Adrenal gland (tissue), 12 donors: Measurements from ENCODE around the gene CNTNAP2. TPM values are rescaled to one million over a fixed set of nuclear protein-coding genes. Genes with fewer than 3 reads are reported as not detected.
A peak's percentile ranks its signal among the peaks of the same experiment; 100 is the strongest.
"Not testable (repeated sequence)": the region's sequence is repeated elsewhere in the genome, so short reads cannot be mapped to it uniquely, and the experiment has no call there.

ENCODE experiments used
- DNase-seq, 7 donors: peaks; one replicate each; pipeline ENCODE4 v3.0.0-alpha.2; 2019 to 2020
- H3K27ac ChIP-seq, 5 donors: fragments of 200-600 bp; sonication (generic) in 4 of 5; 1 replicate in 3 of 5; 2 replicates in 2 of 5; pipeline versions ENCODE4 v1.5.1 to v1.8.0; 2016 to 2020; ENCODE audit warnings: mild to moderate bottlenecking in 1 of 5
- H3K27me3 ChIP-seq: fragments of 200-600 bp; 2 replicates; pipeline ENCODE4 v1.8.0; 2021
- H3K36me3 ChIP-seq, 2 donors: fragments of 200-600 bp; replicated peaks in 1 of 2; 1 replicate in 1 of 2; 2 replicates in 1 of 2; pipeline versions ENCODE4 v1.5.1 to v1.8.0; 2018 to 2022
- H3K4me1 ChIP-seq, 2 donors: fragments of 200-600 bp; replicated peaks in 1 of 2; 1 replicate in 1 of 2; 2 replicates in 1 of 2; pipeline versions ENCODE4 v1.5.1 to v1.8.0; 2018 to 2021
- H3K4me3 ChIP-seq, 4 donors: fragments of 200-600 bp; sonication (generic) in 3 of 4; one replicate each; pipeline ENCODE4 v1.5.1; 2016 to 2018
- H3K9me3 ChIP-seq, 3 donors: fragments of 200-600 bp; sonication (generic) in 1 of 3; replicated peaks in 1 of 3; 1 replicate in 2 of 3; 2 replicates in 1 of 3; pipeline versions ENCODE4 v1.5.1 to v1.8.0; 2016 to 2021
- CTCF ChIP-seq, 6 experiments: fragments of 450-650 bp in 4 of 6; fragments of 200-600 bp in 2 of 6; sonication (generic) in 1 of 6; IDR thresholded peaks; 1 replicate in 5 of 6; 2 replicates in 1 of 6; pipeline versions ENCODE4 v1.5.1 to v1.8.0; 2016 to 2021; ENCODE audit warnings: antibody characterized with exemption in 6 of 6, mild to moderate bottlenecking in 2 of 6, moderate library complexity in 1 of 6
- POLR2A ChIP-seq, 2 donors: fragments of 450-650 bp; IDR thresholded peaks; one replicate each; pipeline ENCODE4 v1.6.1; 2017; ENCODE audit warnings: antibody characterized with exemption in 2 of 2, mild to moderate bottlenecking in 2 of 2, moderate library complexity in 1 of 2
- WGBS, 4 donors: extraction: QIAGEN DNeasy Blood & Tissue Kit in 2 of 4; methylation state at CpG; one replicate each; pipeline versions ENCODE4 v1.1.5 to v1.1.7; 2013 to 2017; 5-methylcytosine and 5-hydroxymethylcytosine counted together
- intact Hi-C, 2 donors: fragments of 100-400 bp; cut with DNase I; formaldehyde crosslinking; loops; one replicate each; pipeline versions ENCODE4 v1.14.1 to v1.15.0; 2022 to 2023
- polyA plus RNA-seq, 3 donors: library from polyadenylated mRNA; stranded (reverse); fragments of 200-250 nt in 2 of 3; fragments of 350-450 nt in 1 of 3; fragmentation: Illumina TruSeq in 1 of 3; extraction: RNeasy Lipid Tissue Mini Kit (QIAGEN cat#74804) in 1 of 3; gene quantifications; one replicate each; pipeline ENCODE4 v1.2.3, GENCODE V29; 2013 to 2014
- total RNA-seq, 9 donors: library from RNA; depleted of rRNA in 4 of 9; stranded (reverse); fragments of >200 nt in 4 of 9; fragments of 120-200 nt in 1 of 9; fragmentation: NEBNext Ultra II Directional in 1 of 9; extraction: Animal tissue kit (Norgen Biotek cat#: 25700) in 1 of 9; gene quantifications; one replicate each; pipeline versions ENCODE4 v1.1.0 to v1.2.4, GENCODE V29; 2013 to 2023
- donor health status: healthy with polysubstance abuse.
- donor health status: Bipolar disorder and iron deficiency.
- donor health status: DM: yes; HTN: yes; CAD: no.
- donor health status: DM: no; HTN: no; CAD: no.
- donor health status: DM: no; HTN: no; CAD: no.
- donor health status: DM: yes; HTN: yes; CAD: no.

The CNTNAP2 gene
- total and polyA plus RNA-seq, 12 donors = 0.14 to 6.3 (median 1.8) TPM; not detected in 2

- Histone ChIP-seq H3K36me3 (no peaks in the 10 kb centered on the region), H3K27ac (no peak overlapping the region), H3K9me3 (no peaks in the 10 kb centered on the region), H3K27me3 (no peaks in the 10 kb centered on the region), H3K4me1 (no peaks in the 10 kb centered on the region), H3K4me3 (no peak overlapping the region)
- no peak for DNase-seq
- intact Hi-C loops = no loop called here
- 75 to 81% (median 78%) methylated on average over 6 of the region's 6 CpGs for WGBS, 4 donors
- TF ChIP-seq CTCF (IDR thresholded peaks at IDR 0.05) (no peak), POLR2A (IDR thresholded peaks at IDR 0.05) (no peak)
These were observed 1942.2 kb downstream of the CNTNAP2 start for GRCh38 chr7:148058753-148059152.

- DNase-seq = no peak
- Histone ChIP-seq H3K36me3 (no peaks in the 10 kb centered on the region), H3K27me3 (no peaks in the 10 kb centered on the region), H3K9me3 (no peaks in the 10 kb centered on the region), H3K27ac (no peak overlapping the region), H3K4me3 (no peak overlapping the region), H3K4me1 (no peaks in the 10 kb centered on the region)
- intact Hi-C loops = no loop called here
- WGBS, 4 donors = 87 to 97% (median 96%) methylated on average over 1 of the region's 1 CpG
- TF ChIP-seq POLR2A (IDR thresholded peaks at IDR 0.05) (no peak), CTCF (IDR thresholded peaks at IDR 0.05) (no peak)
These were observed 1944.1 kb downstream of the CNTNAP2 start for GRCh38 chr7:148060724-148061123.

GRCh38 chr7:148078111-148078510 lies 1961.5 kb downstream of the CNTNAP2 start:
- H3K4me1 ChIP-seq, H3K9me3 ChIP-seq, H3K4me3 ChIP-seq, H3K27me3 ChIP-seq, H3K27ac ChIP-seq, H3K36me3 ChIP-seq: not testable (repeated sequence)
- peak in 5 of 7 donors; percentile 15 to 55 (median 28) for DNase-seq
- intact Hi-C loops = loop anchor here in 1 of 2 donors (10.0 kb wide), 1 partner anchor 523 kb away; no protein-coding TSS in a partner anchor
- WGBS, 4 donors = 43 to 56% (median 48%) methylated on average over 4 of the region's 4 CpGs

GRCh38 chr7:148079206-148080080 lies 1962.8 kb downstream of the CNTNAP2 start:
- WGBS, 4 donors = 89 to 97% (median 91%) methylated on average over 2 of the region's 2 CpGs
- intact Hi-C loops = loop anchor here in 1 of 2 donors (10.0 kb wide), 3 partner anchors 525 to 835 kb away; no protein-coding TSS in a partner anchor

More at GRCh38 chr7:148079206-148080080, 1962.8 kb downstream of the CNTNAP2 start:
- no peak for TF ChIP-seq CTCF (IDR thresholded peaks at IDR 0.05)
- no peak for TF ChIP-seq POLR2A (IDR thresholded peaks at IDR 0.05)
- H3K9me3 ChIP-seq = no peaks in the 10 kb centered on the region
- no peaks in the 10 kb centered on the region for H3K4me1 ChIP-seq
- no peak overlapping the region for H3K27ac ChIP-seq
- H3K4me3 ChIP-seq = no peak overlapping the region
- no peaks in the 10 kb centered on the region for H3K27me3 ChIP-seq
- DNase-seq = no peak
- no peaks in the 10 kb centered on the region for H3K36me3 ChIP-seq
